Neural progenitor cell (in vitro differentiated cells): ENCODE data around the gene MDN1. TPM values are rescaled to one million over a fixed set of nuclear protein-coding genes. Genes with fewer than 3 reads are reported as not detected.

Experiments used
- DNase-seq: peaks from one replicate; pipeline ENCODE4 v3.0.0-alpha.2; 2016; ENCODE audit warnings: low spot score
- H2AFZ ChIP-seq: fragments of 200-600 bp; sonication (generic); replicated peaks from 2 replicates; pipeline ENCODE4 v1.6.1; 2016; ENCODE audit warnings: antibody characterized with exemption
- H3F3A ChIP-seq: fragments of 200-600 bp; sonication (generic); 2 replicates; pipeline ENCODE4 v1.6.1; 2016; ENCODE audit warnings: antibody characterized with exemption, low read depth
- H3K27ac ChIP-seq: fragments of 200-600 bp; sonication (generic); 2 replicates; pipeline ENCODE4 v1.5.1; 2016; ENCODE audit warnings: mild to moderate bottlenecking
- H3K27me3 ChIP-seq: fragments of 200-600 bp; sonication (generic); 2 replicates; pipeline ENCODE4 v1.6.1; 2016; ENCODE audit warnings: mild to moderate bottlenecking, moderate library complexity
- H3K36me3 ChIP-seq: fragments of 200-600 bp; sonication (generic); 2 replicates; pipeline ENCODE4 v1.5.1; 2016
- H3K4me1 ChIP-seq: fragments of 200-600 bp; sonication (generic); 2 replicates; pipeline ENCODE4 v1.6.1; 2016; ENCODE audit warnings: mixed run types
- H3K4me2 ChIP-seq: fragments of 200-600 bp; sonication (generic); 2 replicates; pipeline ENCODE4 v1.6.1; 2016
- H3K4me3 ChIP-seq: fragments of 200-600 bp; sonication (generic); 2 replicates; pipeline ENCODE4 v1.5.1; 2016
- H3K79me2 ChIP-seq: fragments of 200-600 bp; sonication (generic); 2 replicates; pipeline ENCODE4 v1.6.1; 2016; ENCODE audit warnings: low read depth
- H3K9ac ChIP-seq: fragments of 200-600 bp; sonication (generic); 2 replicates; pipeline ENCODE4 v1.6.1; 2016
- H3K9me3 ChIP-seq: fragments of 200-600 bp; sonication (generic); 2 replicates; pipeline ENCODE4 v1.5.1; 2016; ENCODE audit warnings: low read depth
- H4K20me1 ChIP-seq: fragments of 200-600 bp; sonication (generic); 2 replicates; pipeline ENCODE4 v1.6.1; 2016; ENCODE audit warnings: low read depth
- H3K27ac Mint-ChIP-seq: 3 replicates; pipeline ENCODE4 v1.8.0; 2021; ENCODE audit warnings: mixed read lengths
- H3K27me3 Mint-ChIP-seq: 2 replicates; pipeline ENCODE4 v1.8.0; 2022; ENCODE audit warnings: low read depth, mild to moderate bottlenecking, inconsistent platforms, moderate library complexity, mixed read lengths; ENCODE audit not compliant: insufficient read depth
- H3K36me3 Mint-ChIP-seq: 3 replicates; pipeline ENCODE4 v1.8.0; 2021; ENCODE audit warnings: mixed read lengths
- H3K4me1 Mint-ChIP-seq: 3 replicates; pipeline ENCODE4 v1.8.0; 2021; ENCODE audit warnings: mixed read lengths
- H3K4me3 Mint-ChIP-seq: 3 replicates; pipeline ENCODE4 v1.8.0; 2021; ENCODE audit warnings: mild to moderate bottlenecking, moderate library complexity, mixed read lengths
- H3K9me3 Mint-ChIP-seq: 3 replicates; pipeline ENCODE4 v1.8.0; 2020; ENCODE audit warnings: mixed read lengths
- CTCF ChIP-seq: fragments of 200-600 bp; sonication (generic); IDR thresholded peaks from 2 replicates; pipeline ENCODE4 v1.5.1; 2017; ENCODE audit warnings: antibody characterized with exemption, mild to moderate bottlenecking
- EZH2 ChIP-seq: fragments of 200-600 bp; sonication (generic); IDR thresholded peaks from 2 replicates; pipeline ENCODE4 v1.6.1; 2017; ENCODE audit warnings: antibody characterized with exemption, mild to moderate bottlenecking, moderate library complexity
- EZH2phosphoT487 ChIP-seq: fragments of 200-600 bp; sonication (generic); IDR thresholded peaks from 2 replicates; pipeline ENCODE4 v1.6.1; 2017; ENCODE audit warnings: antibody characterized with exemption
- total RNA-seq: library from RNA; depleted of rRNA; stranded (reverse); fragments of >200 nt; gene quantifications from 2 replicates; pipeline ENCODE4 v1.2.3, GENCODE V29; 2015; ENCODE audit warnings: low replicate concordance

Gene MDN1
- total RNA-seq, 1 donor from 2014 or later = 40.7 TPM

- no peak overlapping the region for H2AFZ ChIP-seq
- no peaks in the 10 kb centered on the region for H3K4me1 Mint-ChIP-seq
- no peaks in the 10 kb centered on the region for H3K79me2 ChIP-seq
- H3K27me3 ChIP-seq = no peaks in the 10 kb centered on the region
- H3F3A ChIP-seq = peaks cover 4% of the 10 kb centered on the region
- H4K20me1 ChIP-seq = peaks cover 8% of the 10 kb centered on the region
- no peak overlapping the region for H3K9ac ChIP-seq
- H3K4me3 ChIP-seq = no peak overlapping the region
- no peaks in the 10 kb centered on the region for H3K4me1 ChIP-seq
- no peaks in the 10 kb centered on the region for H3K9me3 ChIP-seq
- DNase-seq = no peak
- peaks cover 17% of the 10 kb centered on the region for H3K36me3 Mint-ChIP-seq
- no peak for TF ChIP-seq CTCF
- no peak for TF ChIP-seq EZH2phosphoT487
- TF ChIP-seq EZH2 = no peak
- H3K27ac ChIP-seq = no peak overlapping the region
- H3K36me3 ChIP-seq = peaks cover 19% of the 10 kb centered on the region
- H3K27ac Mint-ChIP-seq = no peak overlapping the region
- H3K4me2 ChIP-seq = no peak overlapping the region
- H3K9me3 Mint-ChIP-seq = no peaks in the 10 kb centered on the region
- H3K4me3 Mint-ChIP-seq = no peak overlapping the region
- no peaks in the 10 kb centered on the region for H3K27me3 Mint-ChIP-seq
Measured at GRCh38 chr6:89649682-89650081, 169.9 kb downstream of the MDN1 start.

- Histone ChIP-seq H3K27ac (no peak overlapping the region), H3K4me1 (no peaks in the 10 kb centered on the region), H4K20me1 (peaks cover 21% of the 10 kb centered on the region), H3K36me3 (peaks cover 11% of the 10 kb centered on the region), H3K4me2 (no peak overlapping the region), H3K79me2 (peaks cover 10% of the 10 kb centered on the region), H3K9ac (no peak overlapping the region), H3K9me3 (no peaks in the 10 kb centered on the region), H3K27me3 (no peaks in the 10 kb centered on the region), H2AFZ (no peak overlapping the region), H3K4me3 (no peak overlapping the region), H3F3A (peaks cover 13% of the 10 kb centered on the region)
- no peaks in the 10 kb centered on the region for H3K27me3 Mint-ChIP-seq
- H3K4me1 Mint-ChIP-seq = peaks cover 14% of the 10 kb centered on the region
- no peak for TF ChIP-seq EZH2
- TF ChIP-seq CTCF = no peak
- TF ChIP-seq EZH2phosphoT487 = no peak
- H3K9me3 Mint-ChIP-seq = no peaks in the 10 kb centered on the region
- peaks cover 19% of the 10 kb centered on the region for H3K36me3 Mint-ChIP-seq
- H3K4me3 Mint-ChIP-seq = no peak overlapping the region
- no peak for DNase-seq
- peak overlapping the region; percentile 43 for H3K27ac Mint-ChIP-seq
Measured at GRCh38 chr6:89644864-89645263, 174.7 kb downstream of the MDN1 start.

GRCh38 chr6:89643406-89643805 lies 176.2 kb downstream of the MDN1 start:
- H3K36me3 Mint-ChIP-seq = peaks cover 19% of the 10 kb centered on the region
- H3K27me3 Mint-ChIP-seq = peaks cover 1% of the 10 kb centered on the region
- no peak overlapping the region for H2AFZ ChIP-seq
- H3K79me2 ChIP-seq = peaks cover 20% of the 10 kb centered on the region
- H3K4me1 Mint-ChIP-seq = peaks cover 22% of the 10 kb centered on the region
- H3K27me3 ChIP-seq = no peaks in the 10 kb centered on the region
- no peak overlapping the region for H3K4me2 ChIP-seq
- no peak overlapping the region for H3K4me3 Mint-ChIP-seq
- H3K4me1 ChIP-seq = peaks cover 7% of the 10 kb centered on the region
- peaks cover 3% of the 10 kb centered on the region for H3K36me3 ChIP-seq
- H3K9me3 Mint-ChIP-seq = no peaks in the 10 kb centered on the region
- no peak overlapping the region for H3K27ac ChIP-seq
- no peak for TF ChIP-seq CTCF
- TF ChIP-seq EZH2phosphoT487 = no peak
- TF ChIP-seq EZH2 = no peak
- H3K9me3 ChIP-seq = no peaks in the 10 kb centered on the region
- no peak overlapping the region for H3K4me3 ChIP-seq
- peaks cover 26% of the 10 kb centered on the region for H3F3A ChIP-seq
- H3K27ac Mint-ChIP-seq = no peak overlapping the region
- no peak overlapping the region for H3K9ac ChIP-seq
- peak; percentile 70 for DNase-seq
- peaks cover 21% of the 10 kb centered on the region for H4K20me1 ChIP-seq
